ENCODE data around the gene AMMECR1L. TPM values are rescaled to one million over a fixed set of nuclear protein-coding genes. Genes with fewer than 3 reads are reported as not detected.
"Not testable (repeated sequence)": the region's sequence is repeated elsewhere in the genome, so short reads cannot be mapped to it uniquely, and the experiment has no call there.

Gene AMMECR1L
- total RNA-seq, 4 donors from 2014 or later = 5.4 to 20.4 (median 13.7) TPM

DNA sequence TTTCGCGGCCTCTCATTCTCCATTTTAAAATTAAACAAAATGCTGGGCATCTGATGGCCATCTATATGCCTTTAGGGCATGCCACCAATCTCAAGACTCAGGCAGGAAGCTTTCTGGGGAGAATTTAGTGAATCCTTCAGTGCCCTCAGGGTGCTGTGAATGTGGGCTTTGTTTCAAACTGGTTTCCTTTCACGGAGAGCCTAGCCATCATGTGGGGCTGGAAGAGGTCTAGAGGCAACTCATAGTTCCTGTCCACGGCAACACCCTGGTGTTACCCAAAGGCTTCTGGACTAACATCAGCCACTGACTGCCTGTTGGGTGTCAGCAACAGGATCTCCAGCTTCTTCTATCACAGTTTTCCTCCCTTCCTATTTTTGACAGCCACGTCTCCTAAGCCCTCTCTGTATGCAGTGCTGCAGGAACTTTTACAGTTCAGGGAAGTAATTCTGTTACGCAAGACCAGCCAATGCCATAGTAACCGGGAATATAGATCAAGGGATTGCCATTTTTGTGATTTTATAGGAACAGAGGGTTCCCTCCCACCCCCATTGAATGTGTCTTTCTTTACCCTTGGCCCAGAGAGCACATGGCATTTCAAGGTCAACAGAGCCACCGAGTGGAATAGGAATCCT, 66.8 kb downstream of the AMMECR1L start:
- no peak for DNase-seq
- H3K4me1 ChIP-seq = no peaks in the 10 kb centered on the region
- TF ChIP-seq, protein P1, sequence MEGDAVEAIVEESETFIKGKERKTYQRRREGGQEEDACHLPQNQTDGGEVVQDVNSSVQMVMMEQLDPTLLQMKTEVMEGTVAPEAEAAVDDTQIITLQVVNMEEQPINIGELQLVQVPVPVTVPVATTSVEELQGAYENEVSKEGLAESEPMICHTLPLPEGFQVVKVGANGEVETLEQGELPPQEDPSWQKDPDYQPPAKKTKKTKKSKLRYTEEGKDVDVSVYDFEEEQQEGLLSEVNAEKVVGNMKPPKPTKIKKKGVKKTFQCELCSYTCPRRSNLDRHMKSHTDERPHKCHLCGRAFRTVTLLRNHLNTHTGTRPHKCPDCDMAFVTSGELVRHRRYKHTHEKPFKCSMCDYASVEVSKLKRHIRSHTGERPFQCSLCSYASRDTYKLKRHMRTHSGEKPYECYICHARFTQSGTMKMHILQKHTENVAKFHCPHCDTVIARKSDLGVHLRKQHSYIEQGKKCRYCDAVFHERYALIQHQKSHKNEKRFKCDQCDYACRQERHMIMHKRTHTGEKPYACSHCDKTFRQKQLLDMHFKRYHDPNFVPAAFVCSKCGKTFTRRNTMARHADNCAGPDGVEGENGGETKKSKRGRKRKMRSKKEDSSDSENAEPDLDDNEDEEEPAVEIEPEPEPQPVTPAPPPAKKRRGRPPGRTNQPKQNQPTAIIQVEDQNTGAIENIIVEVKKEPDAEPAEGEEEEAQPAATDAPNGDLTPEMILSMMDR (IDR thresholded peaks at IDR 0.05) = no peak
- no peak for TF ChIP-seq POLR2A (IDR thresholded peaks at IDR 0.05)
- no peak overlapping the region for H3K4me3 ChIP-seq
- H3K27me3 ChIP-seq = no peaks in the 10 kb centered on the region
- no peaks in the 10 kb centered on the region for H3K36me3 ChIP-seq
- no peak overlapping the region for H3K27ac ChIP-seq
- intact Hi-C loops (cut with DNase I; ENCODE audit: low total_unique reads) = no loop called here
- H3K9me3 ChIP-seq = no peaks in the 10 kb centered on the region

DNA sequence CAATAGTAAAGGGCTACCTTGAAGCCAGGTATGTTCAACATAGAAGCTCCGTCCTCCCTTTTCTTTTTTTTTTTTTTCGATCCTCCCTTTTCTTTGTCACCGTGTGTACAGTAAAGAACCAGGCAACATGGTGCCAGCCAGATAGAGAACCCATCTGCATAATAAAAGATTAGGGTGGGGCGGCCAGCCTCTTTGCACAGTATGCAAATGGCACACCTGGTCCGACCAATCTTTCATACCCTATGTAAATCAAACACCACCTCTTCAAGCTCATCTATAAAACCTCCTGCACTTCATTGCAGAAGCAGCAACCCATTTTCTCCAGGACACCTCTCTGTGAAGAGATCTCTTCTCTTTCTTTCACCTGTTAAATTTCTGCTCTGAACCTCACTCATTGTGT, 67.5 kb downstream of the AMMECR1L start:
- no peak for DNase-seq
- Histone ChIP-seq H3K9me3 (no peaks in the 10 kb centered on the region), H3K36me3 (no peaks in the 10 kb centered on the region), H3K27ac (no peak overlapping the region), H3K4me1 (no peaks in the 10 kb centered on the region), H3K27me3 (no peaks in the 10 kb centered on the region), H3K4me3 (no peak overlapping the region)
- intact Hi-C loops (cut with DNase I; ENCODE audit: low total_unique reads) = no loop called here
- TF ChIP-seq POLR2A (IDR thresholded peaks at IDR 0.05) = no peak
- TF ChIP-seq, protein P1 (IDR thresholded peaks at IDR 0.05) = no peak

DNA sequence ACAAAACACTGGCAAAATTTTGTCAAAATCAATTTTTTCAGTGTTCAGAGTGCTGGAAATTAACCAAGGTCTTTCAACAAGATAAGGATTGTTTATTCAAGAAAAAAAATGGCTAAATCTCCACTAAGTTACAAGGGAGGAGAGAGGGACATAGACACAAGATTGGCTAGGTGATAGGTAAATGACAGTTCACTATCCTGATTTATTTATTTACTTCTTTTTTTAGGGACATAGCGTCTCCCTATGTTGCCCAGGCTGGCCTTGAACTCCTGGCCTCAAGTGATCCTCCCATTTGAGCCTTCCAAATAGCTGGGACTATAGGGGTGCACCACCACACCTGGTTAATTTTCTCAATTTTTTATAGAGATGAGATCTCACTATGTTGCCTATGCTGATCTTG, 71.1 kb downstream of the AMMECR1L start:
- H3K4me1 ChIP-seq = no peaks in the 10 kb centered on the region
- H3K27ac ChIP-seq = no peak overlapping the region
- TF ChIP-seq, protein P1 (IDR thresholded peaks at IDR 0.05) = no peak
- TF ChIP-seq POLR2A (IDR thresholded peaks at IDR 0.05) = no peak
- DNase-seq = no peak
- H3K4me3 ChIP-seq = no peak overlapping the region
- H3K27me3 ChIP-seq = no peaks in the 10 kb centered on the region
- no peaks in the 10 kb centered on the region for H3K36me3 ChIP-seq
- H3K9me3 ChIP-seq = no peaks in the 10 kb centered on the region
- intact Hi-C loops (cut with DNase I; ENCODE audit: low total_unique reads) = no loop called here

DNA sequence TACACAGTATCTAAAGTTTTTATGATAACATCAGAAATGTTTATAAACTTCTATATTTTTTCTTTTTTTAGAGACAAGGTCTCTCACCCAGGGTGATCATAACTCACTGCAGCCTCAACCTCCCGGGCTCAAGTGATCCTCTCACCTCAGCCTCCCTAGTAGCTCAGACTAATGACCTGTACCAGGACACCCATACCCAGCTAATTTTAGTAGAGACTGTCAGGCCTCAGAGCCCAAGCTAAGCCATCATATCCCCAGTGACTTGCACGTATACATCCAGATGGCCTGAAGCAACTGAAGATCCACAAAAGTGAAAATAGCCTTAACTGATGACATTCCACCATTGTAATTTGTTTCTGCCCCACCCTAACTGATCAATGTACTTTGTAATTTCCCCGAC, 73.3 kb downstream of the AMMECR1L start:
- intact Hi-C loops (cut with DNase I; ENCODE audit: low total_unique reads); DNase-seq; H3K9me3 ChIP-seq; H3K27ac ChIP-seq; H3K4me3 ChIP-seq; H3K36me3 ChIP-seq; H3K27me3 ChIP-seq; H3K4me1 ChIP-seq: not testable (repeated sequence)

Small RNAs within 50 kb of the gene (small RNA-seq; reads per million reads assigned to genes)
- gene AC012306.1 (not detected), gene RF00017 (not detected), gene RF00019 (not detected), gene RNU6-395P (not detected)

Other genes starting within 250 kb of the AMMECR1L start
- gene GPR17, start 239.8 kb downstream of the AMMECR1L start, total RNA-seq = under 1 TPM in 1 of 4 donors, not detected in 3; 0.41 TPM
- gene LIMS2, start 210.4 kb downstream of the AMMECR1L start, total RNA-seq = 100 to 1,000 TPM in 1 of 4 donors, 10 to 100 TPM in 3; 15.8 to 298 (median 66.2) TPM
- 10 to 100 TPM in 2 of 4 donors, 1 to 10 TPM in 2; 5.9 to 27.2 (median 11.1) TPM for gene SFT2D3, start 184.5 kb downstream of the AMMECR1L start, total RNA-seq
- 10 to 100 TPM; 27.4 to 98.2 (median 59.7) TPM for gene WDR33, start 74.8 kb downstream of the AMMECR1L start, total RNA-seq
- 10 to 100 TPM in 2 of 4 donors, 1 to 10 TPM in 2; 3.3 to 38.5 (median 15.5) TPM for gene POLR2D, start 27.8 kb downstream of the AMMECR1L start, total RNA-seq
- gene SAP130, start 142.1 kb upstream of the AMMECR1L start, total RNA-seq = 10 to 100 TPM in 1 of 4 donors, 1 to 10 TPM in 3; 3.6 to 47.0 (median 5.9) TPM
- 10 to 100 TPM; 24.4 to 66.2 (median 35.0) TPM for gene UGGT1, start 205.2 kb upstream of the AMMECR1L start, total RNA-seq